HG02943 (cell line): Measurements from ENCODE around the gene TNFRSF8.

Experiments
- ATAC-seq: cut with Tn5 transposase; IDR thresholded peaks from one replicate; pipeline ENCODE4 v1.9.1; 2021; ENCODE audit warnings: mild to moderate bottlenecking, low read depth, moderate library complexity; ENCODE audit not compliant: unreplicated experiment

Gene TNFRSF8

DNA sequence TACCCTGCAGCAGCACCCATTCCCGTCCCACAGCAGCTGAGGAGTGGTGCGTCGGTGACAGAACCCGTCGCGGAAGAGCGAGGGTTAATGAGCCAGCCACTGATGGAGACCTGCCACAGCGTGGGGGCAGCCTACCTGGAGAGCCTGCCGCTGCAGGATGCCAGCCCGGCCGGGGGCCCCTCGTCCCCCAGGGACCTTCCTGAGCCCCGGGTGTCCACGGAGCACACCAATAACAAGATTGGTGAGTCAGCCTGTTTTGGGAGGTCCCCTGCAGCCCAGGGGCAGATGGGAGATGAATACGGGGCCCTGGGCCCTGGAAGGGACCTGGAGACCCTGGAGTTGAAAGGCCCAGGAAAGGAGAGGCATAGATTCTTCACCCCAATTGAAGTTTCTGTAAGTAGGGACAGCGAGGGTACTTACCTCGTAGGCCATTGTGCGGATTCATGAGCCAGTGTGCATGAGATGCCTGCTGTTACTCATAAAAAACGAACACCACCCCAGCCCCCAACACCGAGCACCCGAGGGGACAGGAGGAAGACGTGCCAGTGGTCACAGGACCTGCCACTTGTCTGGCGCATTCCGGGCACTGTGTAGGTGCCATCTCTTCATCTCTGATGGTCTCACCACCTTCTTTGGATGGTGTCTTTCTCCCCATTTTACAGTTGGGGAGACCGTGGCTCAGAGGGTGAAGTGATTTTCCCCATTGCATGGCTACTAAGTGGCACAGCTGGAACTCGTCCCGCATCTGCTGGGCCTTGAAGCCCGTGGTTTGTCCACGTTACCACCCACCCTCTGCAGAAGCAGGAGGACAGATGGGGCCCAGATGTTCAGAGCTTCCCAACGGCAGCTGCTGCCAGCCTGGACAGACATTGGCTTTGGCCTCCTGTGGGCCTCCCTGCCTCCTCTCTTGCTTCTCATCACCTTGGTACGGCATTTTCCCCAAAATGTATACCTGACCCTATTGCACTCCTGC, 75.4 kb downstream of the TNFRSF8 start:
- no peak for ATAC-seq

GRCh38 chr1:12140016-12140415, 76.9 kb downstream of the TNFRSF8 start:
- no peak for ATAC-seq

DNA sequence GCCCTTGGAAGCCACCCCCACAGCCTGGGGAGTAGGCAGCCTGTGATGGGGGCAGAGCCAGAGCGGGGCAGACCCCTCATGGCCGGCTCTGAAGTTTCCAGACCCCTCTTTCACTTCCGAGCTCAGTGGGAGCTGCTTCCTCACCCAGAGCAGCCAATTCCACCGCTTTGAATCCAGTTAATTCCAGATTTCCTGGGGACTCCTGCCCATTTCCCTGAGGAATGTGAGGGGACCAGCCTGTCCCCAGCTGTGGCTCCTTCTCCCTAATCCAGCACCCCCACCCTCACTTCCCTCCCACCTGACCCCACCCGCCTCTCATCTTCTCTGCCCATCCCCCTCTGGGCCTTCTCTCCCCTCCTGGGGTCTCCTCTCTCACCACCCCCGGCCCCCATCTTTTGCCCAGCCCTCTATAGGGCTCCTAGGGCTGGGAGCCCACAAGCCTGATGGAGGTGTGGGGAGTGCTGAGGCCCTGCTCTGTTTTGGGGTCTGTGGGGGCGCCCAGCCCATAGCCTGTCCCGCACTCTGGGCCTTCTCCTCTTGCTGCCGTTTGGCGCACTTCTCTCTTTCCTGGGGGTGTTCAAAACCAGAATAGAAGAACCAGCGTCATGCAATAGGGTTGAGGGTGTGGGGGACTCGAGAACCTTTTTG, 77.5 kb downstream of the TNFRSF8 start:
- no peak for ATAC-seq

DNA sequence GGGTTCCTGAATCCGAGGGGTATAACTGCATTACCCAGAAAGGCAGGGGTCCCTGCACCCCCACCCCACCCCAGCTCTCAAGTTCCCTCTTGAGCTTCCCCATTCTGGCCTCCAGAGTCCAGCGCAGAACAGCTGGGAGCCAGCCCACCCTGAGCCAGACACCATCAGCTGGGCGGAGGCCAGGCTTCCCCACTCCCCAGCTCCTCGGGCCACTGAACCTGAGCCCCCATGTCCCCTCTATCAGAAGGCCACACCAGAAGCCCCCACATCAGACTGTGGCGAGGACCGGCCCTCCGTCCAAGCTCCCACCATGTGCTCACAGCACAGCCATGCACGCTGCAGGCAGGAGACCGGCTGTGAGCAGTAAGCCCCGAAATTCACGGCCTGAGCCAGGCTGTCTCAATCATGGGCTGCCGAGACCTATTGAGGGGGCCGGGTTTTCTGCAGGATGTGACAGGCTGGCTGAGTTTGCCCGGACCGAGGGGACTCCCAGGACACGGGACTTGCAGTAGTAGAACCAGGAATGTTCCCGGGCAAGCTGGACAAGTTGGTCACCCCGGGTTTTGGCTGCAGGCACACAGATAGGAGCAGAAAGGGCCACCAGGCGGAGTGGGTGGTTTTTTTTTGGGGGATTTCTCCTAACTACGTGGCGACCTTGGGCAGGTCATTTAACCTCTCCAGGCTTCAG, 78.2 kb downstream of the TNFRSF8 start:
- ATAC-seq = no peak

GRCh38 chr1:12142141-12142823, 79.2 kb downstream of the TNFRSF8 start:
- no peak for ATAC-seq

GRCh38 chr1:12142891-12143630, 80.0 kb downstream of the TNFRSF8 start:
- ATAC-seq = no peak

- ATAC-seq = no peak
Observed at GRCh38 chr1:12143631-12144155, 80.6 kb downstream of the TNFRSF8 start.

GRCh38 chr1:12144236-12144635, 81.1 kb downstream of the TNFRSF8 start:
- ATAC-seq = no peak

GRCh38 chr1:12144969-12145368, 81.9 kb downstream of the TNFRSF8 start:
- ATAC-seq = no peak

- ATAC-seq = no peak
Observed at GRCh38 chr1:12145616-12146342, 82.7 kb downstream of the TNFRSF8 start.

DNA sequence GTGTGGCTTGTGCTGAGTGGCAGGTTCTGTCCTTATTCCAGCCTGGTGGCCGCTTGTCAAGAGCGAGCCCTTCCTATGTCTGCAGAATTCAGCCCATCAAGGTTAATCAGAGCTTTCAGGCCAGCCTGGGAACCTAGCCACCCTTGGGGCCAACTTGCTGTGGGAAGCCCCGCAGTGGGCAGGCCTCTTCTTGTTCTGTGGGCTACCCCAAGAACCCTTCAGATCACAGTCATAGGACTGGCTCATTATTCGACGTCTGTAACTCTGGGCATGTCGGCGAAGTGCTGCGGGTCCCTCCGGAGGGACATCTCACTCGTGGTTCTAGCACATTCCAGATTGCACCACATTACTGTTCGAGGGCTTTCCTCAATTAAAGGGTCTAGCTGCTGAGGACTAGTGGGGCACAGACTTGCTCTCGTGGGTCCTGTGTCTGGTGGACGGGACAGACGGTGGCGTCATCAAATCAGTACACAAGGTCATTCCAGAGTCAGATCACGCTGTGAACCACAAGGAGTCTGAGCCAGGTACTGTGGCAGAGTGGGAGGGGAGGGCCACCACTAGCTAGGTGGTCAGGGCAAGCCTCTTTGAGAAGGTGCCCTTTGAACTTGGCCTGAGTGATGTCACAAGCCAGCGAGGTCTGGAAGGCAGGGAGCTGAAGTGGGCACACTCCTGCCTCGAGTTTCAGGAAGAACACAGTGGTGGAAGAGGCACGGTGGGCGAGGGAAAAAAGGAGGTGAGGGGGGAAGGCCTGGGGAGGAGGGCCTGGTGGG, 83.4 kb downstream of the TNFRSF8 start:
- no peak for ATAC-seq

DNA sequence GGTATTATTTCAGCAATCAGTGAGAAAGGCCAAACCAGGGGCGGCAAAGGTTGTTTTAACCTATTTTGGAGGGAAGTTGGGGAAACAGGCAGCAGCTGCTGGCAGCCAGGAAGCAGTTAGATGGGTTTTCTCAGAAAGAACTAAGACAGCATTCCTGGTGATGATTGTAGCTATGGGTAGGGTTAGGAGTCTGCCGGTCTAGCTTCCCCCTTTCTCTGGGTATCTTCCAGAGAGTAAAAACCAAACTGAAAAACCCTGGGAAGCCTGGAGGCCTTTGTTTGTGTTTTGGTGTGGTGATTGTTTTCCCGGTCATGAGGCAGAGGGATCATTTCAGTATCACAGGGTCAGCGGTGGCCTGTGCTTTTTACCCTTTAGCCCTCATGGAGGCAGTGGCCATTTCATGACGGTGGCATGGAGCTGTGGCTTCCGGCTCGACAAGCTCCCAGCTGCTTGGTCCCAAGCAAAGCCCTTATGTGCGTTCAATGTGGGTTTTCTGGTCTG, 84.1 kb downstream of the TNFRSF8 start:
- ATAC-seq = no peak

DNA sequence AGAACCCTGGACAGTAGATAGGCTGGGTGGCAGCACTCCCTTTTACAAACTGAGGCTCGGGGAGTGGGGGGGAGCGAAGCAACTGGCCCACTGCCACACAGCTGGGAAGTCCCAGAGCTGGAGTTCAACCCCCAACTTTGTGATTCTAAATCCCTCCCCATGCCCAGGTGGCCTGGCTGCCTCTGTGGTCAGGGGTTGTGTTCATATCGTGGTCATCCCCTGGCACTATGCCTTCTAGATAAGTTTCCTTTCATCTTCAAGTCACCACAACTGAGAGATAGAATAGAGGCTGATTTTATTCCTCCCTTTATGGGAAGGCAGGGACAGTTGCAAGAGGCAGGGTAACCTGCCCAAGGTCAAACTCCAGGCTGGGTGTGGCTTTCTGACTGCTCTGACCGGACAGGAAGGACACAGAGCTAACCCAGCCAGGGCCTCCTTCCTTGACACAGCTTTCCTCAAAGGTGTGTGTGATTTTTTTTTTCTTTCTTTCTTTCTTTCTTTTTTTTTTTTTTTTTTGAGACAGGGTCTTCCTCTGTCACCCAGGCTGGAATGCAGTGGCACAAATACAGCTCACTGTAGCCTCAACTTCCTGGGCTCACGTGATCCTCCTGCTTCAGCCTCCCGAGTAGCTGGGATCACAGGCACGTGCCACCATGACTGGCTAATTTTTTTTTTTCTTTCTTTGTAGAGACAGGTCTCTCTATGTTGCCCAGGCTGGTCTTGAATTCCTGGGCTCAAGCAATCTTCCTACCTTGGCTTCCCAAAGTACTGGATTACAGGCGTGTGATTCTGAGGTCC, 85.3 kb downstream of the TNFRSF8 start:
- no peak for ATAC-seq

DNA sequence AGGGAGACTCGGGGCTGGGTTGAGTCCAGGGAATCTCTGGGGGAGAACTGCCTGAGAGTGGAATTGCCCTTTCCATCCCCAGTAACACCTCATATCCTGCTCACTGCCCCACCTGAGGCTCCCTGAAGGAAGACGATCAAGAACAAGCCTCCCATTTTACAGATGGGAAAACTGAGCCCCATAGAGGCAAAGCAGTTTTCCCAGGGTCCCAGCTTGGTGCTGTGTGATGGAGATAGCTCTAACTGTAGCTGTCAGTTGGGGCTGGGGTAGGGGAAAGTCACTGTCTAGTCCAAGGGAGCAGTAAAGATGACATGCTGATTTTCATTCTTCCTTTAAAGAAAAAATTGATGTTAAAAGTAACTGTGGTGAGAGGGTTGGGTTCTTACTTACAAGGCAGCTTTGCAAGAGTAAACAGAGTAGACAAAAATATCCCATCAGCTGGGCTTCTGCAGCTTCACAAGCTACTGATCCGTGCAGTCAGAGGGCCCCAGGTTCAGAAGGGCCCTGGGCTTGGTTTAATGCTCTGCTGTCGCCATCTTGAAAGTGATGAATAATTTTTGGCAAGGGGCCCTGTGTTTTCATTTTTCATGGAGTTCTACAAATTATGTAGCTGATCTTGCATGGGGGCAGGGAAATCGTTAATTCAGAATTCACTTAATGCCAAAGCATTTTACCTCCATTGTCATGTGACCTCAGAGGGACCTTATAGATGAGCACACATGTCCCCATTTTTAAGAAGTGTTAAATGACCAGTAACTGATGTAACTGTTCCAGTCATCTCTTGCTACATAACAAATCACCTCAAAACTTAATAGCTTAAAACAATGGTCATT, 86.1 kb downstream of the TNFRSF8 start:
- ATAC-seq = no peak

- no peak for ATAC-seq
Observed at GRCh38 chr1:12149791-12150175, 86.7 kb downstream of the TNFRSF8 start.

DNA sequence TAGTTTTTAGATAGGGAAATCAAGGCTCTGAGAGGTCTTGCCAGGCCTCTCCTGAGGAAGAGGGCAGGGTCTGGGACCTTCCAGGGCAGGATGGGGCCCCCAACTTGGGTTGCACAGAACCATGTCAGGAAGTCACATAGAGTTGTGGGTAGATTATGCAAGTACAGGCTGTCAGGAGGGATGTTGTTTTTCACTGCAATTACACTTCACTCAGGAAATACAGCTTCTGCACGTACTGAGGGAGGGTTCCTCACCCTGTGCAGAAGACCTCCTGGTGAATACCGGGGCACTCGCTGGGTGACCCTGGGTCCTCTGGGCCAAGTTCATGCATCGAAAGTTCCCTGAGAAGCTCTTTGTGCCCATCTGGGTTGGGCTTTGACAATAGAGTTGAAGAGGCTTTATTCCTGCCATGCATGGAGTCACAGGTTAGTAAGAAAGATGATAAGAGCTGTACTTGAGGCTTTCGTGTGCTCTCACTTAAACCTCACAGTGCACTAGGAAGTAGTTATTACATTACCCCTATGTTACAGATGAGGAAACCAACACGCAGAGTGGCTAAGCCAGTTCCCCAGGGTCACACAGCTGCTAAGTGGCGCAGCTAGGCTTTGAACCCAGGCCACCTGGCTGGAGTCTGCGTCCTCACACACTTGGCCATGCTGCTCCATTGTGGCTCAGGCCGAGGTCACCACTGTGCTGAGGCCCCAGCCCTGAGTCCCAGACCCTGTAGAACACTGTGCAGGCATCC, 87.5 kb downstream of the TNFRSF8 start:
- no peak for ATAC-seq
